ENCODE results near the gene SLC6A7. TPM values are rescaled to one million over a fixed set of nuclear protein-coding genes. Genes with fewer than 3 reads are reported as not detected.
A peak's percentile ranks its signal among the peaks of the same experiment; 100 is the strongest.
"Not testable (repeated sequence)": the region's sequence is repeated elsewhere in the genome, so short reads cannot be mapped to it uniquely, and the experiment has no call there.

Gene SLC6A7
- polyA plus RNA-seq, 3 donors, result 0.06 to 0.07 TPM; not detected in 1

DNA sequence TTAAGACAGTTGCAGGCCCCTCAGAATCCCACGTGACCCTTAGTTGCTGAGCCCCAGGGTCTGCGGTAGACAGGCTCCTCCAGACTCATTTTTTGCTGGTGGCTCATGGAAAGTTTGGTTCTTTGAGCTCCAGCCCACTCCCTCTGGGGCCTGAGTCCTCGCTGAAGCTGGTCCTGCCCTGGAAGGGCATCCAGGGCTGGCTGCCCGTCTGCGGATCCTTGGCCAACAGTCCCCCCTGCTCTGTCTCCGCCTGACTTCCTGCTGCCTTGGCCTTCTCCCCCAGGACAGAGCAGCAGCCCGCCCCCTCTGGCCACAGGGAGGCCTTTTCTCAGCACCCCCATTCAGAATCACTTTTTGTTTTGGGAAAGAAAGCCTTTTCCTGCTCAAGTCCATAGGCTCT lies 24.4 kb downstream of the SLC6A7 start:
- DNase-seq (ENCODE audit: low read depth in 3 of 3, low spot score in 2 of 3), result no peak

DNA sequence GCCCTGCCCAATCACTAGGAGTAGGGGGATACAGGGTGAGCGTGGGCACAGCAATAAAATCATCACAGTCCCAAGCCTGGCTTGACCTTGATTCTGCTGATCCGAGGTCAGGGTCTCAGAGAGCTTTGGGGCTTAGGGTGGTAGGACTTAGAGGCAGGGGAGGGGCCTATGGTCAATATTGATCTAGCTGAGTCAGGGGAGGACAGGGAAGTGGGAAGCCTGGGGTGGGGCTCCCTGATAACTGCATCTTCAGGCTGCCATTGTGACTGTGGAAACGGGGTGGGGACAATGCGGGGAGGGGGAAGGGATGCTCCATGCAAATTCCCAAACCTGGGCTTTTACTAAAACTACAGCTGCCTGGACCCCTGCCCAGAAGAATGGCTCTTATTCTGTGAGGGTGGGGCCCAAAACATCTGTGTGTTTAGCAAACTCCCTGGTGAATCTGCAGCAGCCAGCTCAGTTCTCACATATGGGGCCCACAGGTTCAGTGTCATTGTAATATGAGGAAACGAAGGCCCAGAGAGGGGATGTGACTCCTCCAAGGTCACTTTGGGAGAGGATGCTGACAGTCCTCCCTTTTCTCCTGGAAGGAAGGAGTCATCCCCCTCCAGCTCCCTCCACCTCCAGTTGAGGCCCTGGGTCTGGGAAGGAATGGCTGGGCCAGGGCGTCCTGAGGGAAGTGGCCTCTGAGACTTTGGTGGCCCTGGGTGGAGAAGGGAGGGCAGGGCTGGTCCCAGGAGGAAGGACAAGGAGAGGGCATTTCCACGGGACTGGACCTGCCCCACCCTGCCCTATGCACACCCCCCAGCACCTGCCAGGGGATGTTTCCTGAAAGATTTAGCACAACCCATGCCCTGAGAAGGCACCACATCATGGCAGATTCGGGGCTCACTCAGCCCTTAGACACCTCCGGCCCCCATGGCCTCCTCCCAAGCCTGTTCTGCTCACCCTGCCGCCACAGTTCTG lies 26.4 kb downstream of the SLC6A7 start:
- DNase-seq (ENCODE audit: low read depth in 3 of 3, low spot score in 2 of 3), result no peak

GRCh38 chr5:150217038-150217437 lies 27.2 kb downstream of the SLC6A7 start:
- DNase-seq (ENCODE audit: low read depth in 3 of 3, low spot score in 2 of 3), result no peak

DNA sequence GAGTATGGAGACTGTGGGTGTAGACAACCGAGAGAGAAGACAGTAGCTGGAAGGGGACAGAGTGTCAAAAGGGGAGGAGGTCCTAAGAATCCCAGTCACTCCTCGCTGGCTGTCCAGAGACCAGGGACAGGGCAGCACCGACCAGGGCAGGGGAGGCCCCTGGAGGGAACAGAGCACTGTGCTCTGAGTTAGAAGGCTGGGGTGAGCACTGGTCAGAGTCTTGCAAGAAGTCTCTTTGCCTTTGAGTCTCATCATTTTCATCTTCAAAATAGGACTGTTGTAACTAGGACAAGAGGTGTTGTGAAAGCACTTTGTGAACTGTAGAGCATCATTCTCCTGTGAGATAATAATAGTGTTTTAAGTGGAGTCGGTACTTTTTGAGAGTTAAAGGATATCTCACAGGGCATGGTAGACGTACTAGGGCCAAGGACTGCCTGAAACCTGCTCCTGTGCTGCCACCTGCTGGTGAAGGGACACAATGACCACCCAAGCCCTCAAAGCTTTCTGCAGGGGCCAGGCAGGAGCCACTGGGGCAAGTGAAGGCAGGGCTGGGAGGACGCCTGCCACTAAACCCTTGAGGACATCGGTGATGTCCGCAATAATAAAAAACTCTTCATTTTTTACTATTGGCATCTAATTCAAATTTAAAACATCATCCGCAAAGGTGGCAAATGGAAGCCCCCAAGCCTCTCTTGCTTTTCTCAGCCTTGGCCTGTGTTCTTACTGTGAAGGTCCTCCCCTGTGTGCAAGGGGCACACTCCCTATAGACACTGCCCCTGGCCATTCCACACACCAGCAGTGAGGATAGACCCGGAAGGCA lies 28.2 kb downstream of the SLC6A7 start:
- DNase-seq (ENCODE audit: low read depth in 3 of 3, low spot score in 2 of 3), result peak; percentile 61 to 71 (median 65)

GRCh38 chr5:150218693-150219035 lies 28.8 kb downstream of the SLC6A7 start:
- DNase-seq (ENCODE audit: low read depth in 3 of 3, low spot score in 2 of 3), result no peak

GRCh38 chr5:150219142-150219541 lies 29.3 kb downstream of the SLC6A7 start:
- no peak for DNase-seq (ENCODE audit: low read depth in 3 of 3, low spot score in 2 of 3)

DNA sequence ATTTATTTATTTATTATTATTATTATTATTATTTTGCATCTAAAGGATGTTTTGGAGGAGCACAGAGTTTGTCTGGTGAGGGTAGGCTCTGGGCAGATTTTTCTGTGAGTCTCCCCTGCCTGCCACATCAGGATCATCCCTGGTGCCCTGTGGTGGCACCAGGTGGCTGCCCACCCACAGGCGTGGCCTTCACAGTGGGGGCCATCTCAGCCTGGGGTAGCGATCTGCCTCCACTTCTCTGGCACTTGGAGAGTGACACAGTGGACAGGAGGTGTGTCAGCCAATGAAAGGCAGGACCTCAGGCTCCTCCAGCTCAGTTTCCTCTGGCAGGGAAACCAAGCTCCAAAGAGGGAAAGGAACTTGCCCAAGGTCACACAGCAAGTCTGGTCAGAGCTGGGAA lies 30.0 kb downstream of the SLC6A7 start:
- DNase-seq (ENCODE audit: low read depth in 3 of 3, low spot score in 2 of 3), result no peak

DNA sequence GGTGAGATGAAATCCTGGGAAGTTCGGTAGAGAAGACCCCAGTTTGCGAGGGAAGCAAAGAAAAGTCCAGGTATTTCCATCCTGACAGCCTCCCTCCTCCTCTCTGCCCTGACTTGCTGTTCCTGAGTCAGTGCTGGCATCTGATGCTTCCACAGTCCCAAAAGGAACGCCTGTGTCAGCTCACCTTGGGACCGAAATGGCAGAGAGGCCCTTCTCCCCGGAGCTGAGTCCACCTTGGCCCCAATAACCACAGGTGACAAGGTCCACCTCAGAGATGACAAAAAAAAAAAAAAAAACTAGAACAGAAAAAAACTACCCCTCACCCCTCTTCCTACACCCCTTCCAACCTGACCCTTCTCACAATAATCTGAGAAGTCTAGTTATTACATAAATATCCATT lies 31.6 kb downstream of the SLC6A7 start:
- no peak for DNase-seq (ENCODE audit: low read depth in 3 of 3, low spot score in 2 of 3)

GRCh38 chr5:150222906-150223305 lies 33.0 kb downstream of the SLC6A7 start:
- no peak for DNase-seq (ENCODE audit: low read depth in 3 of 3, low spot score in 2 of 3)

GRCh38 chr5:150223474-150223873 lies 33.6 kb downstream of the SLC6A7 start:
- no peak for DNase-seq (ENCODE audit: low read depth in 3 of 3, low spot score in 2 of 3)

GRCh38 chr5:150224483-150225027 lies 34.7 kb downstream of the SLC6A7 start:
- DNase-seq (ENCODE audit: low read depth in 3 of 3, low spot score in 2 of 3), result no peak

DNA sequence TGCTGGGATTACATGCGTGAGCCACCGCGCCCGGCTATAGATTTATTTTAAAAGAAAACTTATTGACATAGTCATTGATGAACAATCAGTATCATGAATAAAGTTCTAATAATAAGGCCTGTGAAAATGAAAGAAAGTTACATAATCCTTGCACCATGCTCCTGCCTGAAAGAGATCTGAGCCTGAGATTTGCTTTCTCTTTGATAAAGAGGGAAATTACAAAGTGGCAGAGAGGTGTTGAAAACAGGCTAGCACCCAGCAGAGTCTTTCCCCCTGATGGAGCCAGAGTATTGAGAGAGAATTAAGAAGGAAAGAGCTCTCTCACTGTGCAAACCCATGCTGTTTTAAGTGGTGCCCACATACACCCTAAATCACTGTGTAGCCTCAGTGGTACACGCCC lies 37.2 kb downstream of the SLC6A7 start:
- DNase-seq (ENCODE audit: low read depth in 3 of 3, low spot score in 2 of 3), result no peak

DNA sequence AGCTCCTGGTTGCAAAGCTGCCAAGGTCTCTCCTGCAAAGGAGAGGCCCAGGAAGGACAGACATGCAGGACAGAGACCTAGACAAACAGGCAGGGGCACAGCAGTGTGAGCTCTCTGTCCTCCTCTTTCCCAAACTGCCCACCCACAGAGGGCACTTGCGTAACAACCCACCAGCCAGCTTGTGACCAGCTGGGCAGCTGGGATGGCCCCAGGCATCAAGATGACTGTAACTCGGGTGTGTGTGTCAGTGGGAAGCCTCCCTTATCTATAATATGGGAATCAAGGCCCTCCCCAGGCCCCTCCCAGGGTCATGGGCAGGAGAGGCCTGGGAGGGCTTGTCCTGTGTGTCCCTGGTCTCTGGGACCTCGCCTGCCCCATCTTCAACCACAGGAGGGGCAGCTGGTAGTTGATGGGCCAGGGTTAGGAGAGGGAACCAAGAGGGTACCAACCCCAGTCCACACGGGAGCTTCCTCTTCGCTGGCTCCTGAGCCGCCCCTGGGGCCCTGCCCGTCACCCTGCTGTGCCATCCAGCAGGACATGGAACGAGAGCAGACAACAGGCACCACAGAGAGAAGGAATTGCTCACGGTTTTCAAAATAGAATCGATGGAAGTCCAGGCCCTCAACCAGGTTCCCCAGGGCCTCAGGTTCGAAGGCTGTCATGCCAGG lies 37.9 kb downstream of the SLC6A7 start:
- DNase-seq (ENCODE audit: low read depth in 3 of 3, low spot score in 2 of 3), result no peak

DNA sequence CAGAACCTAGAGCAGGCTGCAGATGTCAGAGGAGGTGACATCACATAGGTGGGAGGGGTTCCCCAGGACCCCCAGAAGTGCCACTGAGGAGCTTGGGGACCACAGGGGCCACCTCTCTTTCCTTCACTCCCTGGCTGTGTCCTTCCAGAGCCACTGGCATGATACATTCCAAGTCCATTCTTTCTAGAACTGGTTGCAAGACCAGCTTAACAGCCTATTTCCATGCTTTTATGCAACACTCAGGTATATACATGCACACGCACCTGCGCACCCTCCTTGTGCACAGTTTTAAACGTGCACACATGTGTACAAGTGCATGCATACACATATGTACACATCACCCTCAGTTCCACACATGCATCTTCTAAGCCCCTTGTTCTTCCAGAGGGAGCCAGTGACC lies 39.7 kb downstream of the SLC6A7 start:
- DNase-seq (ENCODE audit: low read depth in 3 of 3, low spot score in 2 of 3), result no peak

- no peak for DNase-seq (ENCODE audit: low read depth in 3 of 3, low spot score in 2 of 3)
Observed at GRCh38 chr5:150230842-150231241, 41.0 kb downstream of the SLC6A7 start.

- not testable (repeated sequence) for DNase-seq (ENCODE audit: low read depth in 3 of 3, low spot score in 2 of 3)
Observed at GRCh38 chr5:150233706-150234105, 43.8 kb downstream of the SLC6A7 start.

DNA sequence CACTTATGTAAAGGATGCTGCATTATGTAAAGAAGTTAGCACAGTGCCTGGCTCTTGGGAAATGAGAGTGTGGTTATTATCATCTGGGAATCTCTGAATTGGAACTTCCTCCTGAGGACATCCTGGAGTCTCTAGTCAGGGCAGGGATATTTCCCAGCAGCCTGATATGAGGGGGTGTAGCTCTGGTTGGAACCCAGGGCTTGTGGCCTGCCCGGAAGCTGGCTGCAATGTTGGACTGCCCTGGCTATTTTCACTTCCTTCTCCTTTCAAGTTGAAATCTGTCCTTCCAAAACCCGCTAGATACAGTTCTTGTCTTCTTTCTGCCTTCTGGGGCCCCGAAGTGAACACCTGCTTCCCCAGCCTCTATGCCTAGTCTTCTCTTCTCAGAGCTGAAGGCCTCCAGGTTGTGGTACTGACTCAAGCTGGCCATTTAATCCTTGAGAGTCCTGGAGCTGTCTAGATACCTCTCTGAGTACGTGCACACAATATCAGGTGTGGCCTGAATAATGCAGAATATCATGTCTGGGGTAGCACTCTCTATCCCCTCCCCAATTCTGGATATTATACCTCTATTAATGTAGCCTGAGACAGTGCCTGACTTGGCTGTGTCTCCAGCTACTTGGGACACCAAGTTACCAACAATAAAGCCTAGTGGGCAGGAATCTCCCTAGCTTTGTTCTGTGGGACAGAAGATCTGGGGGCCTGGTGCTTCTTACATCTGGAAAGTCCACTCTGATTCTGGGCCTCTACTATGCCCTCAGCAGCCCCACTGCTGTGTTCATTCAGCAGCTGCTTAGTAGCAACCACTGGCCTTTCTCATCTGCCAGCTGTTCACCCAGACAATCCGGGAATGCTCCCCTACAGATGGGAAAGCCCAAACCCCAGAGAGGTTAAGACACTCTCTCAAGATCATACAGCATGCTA lies 45.0 kb downstream of the SLC6A7 start:
- DNase-seq (ENCODE audit: low read depth in 3 of 3, low spot score in 2 of 3), result no peak

DNA sequence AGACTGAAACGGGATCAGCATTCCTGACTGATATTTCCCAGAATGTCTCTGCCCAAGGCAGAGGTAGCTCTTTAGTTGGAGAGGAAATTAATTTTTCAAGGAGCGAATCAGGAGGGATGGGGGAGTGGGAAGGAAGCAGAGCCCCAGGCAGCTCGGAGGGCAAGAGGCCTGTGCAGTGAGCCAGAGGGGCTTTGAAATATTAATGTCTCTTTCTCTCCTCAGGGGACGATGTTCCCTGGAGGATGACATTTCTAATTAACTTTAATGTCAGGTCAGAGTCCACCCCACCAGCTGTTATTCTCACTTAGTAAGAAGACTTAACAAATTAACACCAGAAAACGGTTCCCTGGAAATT lies 45.6 kb downstream of the SLC6A7 start:
- DNase-seq (ENCODE audit: low read depth in 3 of 3, low spot score in 2 of 3), result no peak

- no peak for DNase-seq (ENCODE audit: low read depth in 3 of 3, low spot score in 2 of 3)
Observed at GRCh38 chr5:150236313-150236712, 46.5 kb downstream of the SLC6A7 start.
